GM19351 (cell line): ENCODE results near the gene EYS.
"Not testable (repeated sequence)": the region's sequence is repeated elsewhere in the genome, so short reads cannot be mapped to it uniquely, and the experiment has no call there.

Experiments used
- ATAC-seq: cut with Tn5 transposase; IDR thresholded peaks from one replicate; pipeline ENCODE4 v1.9.1; 2021; ENCODE audit warnings: mild to moderate bottlenecking, moderate library complexity; ENCODE audit not compliant: unreplicated experiment

The EYS gene

GRCh38 chr6:64266351-64266821 lies 1440.6 kb downstream of the EYS start:
- peak; percentile 74 for ATAC-seq

- no peak for ATAC-seq
Measured at GRCh38 chr6:64263778-64264177, 1443.2 kb downstream of the EYS start.

GRCh38 chr6:64259372-64259771 lies 1447.7 kb downstream of the EYS start:
- no peak for ATAC-seq

GRCh38 chr6:64258752-64259151 lies 1448.3 kb downstream of the EYS start:
- ATAC-seq = no peak

GRCh38 chr6:64258302-64258701 lies 1448.7 kb downstream of the EYS start:
- no peak for ATAC-seq

GRCh38 chr6:64257586-64257985 lies 1449.4 kb downstream of the EYS start:
- no peak for ATAC-seq

GRCh38 chr6:64256483-64256882 lies 1450.5 kb downstream of the EYS start:
- ATAC-seq = no peak

GRCh38 chr6:64255000-64255399 lies 1452.0 kb downstream of the EYS start:
- peak; percentile 57 for ATAC-seq

GRCh38 chr6:64254558-64254957 lies 1452.5 kb downstream of the EYS start:
- ATAC-seq = no peak

- no peak for ATAC-seq
Measured at GRCh38 chr6:64252256-64252655, 1454.8 kb downstream of the EYS start.

- ATAC-seq = no peak
Measured at GRCh38 chr6:64250126-64250525, 1456.9 kb downstream of the EYS start.

GRCh38 chr6:64249115-64249514 lies 1457.9 kb downstream of the EYS start:
- no peak for ATAC-seq

GRCh38 chr6:64243618-64244017 lies 1463.4 kb downstream of the EYS start:
- no peak for ATAC-seq

GRCh38 chr6:64238908-64239307 lies 1468.1 kb downstream of the EYS start:
- ATAC-seq = not testable (repeated sequence)

- no peak for ATAC-seq
Measured at GRCh38 chr6:64238071-64238470, 1469.0 kb downstream of the EYS start.

- ATAC-seq = no peak
Measured at GRCh38 chr6:64233746-64234145, 1473.3 kb downstream of the EYS start.

- no peak for ATAC-seq
Measured at GRCh38 chr6:64231928-64232327, 1475.1 kb downstream of the EYS start.

- no peak for ATAC-seq
Measured at GRCh38 chr6:64230530-64230929, 1476.5 kb downstream of the EYS start.

- ATAC-seq = no peak
Measured at GRCh38 chr6:64227863-64228262, 1479.2 kb downstream of the EYS start.

- ATAC-seq = no peak
Measured at GRCh38 chr6:64225503-64225902, 1481.5 kb downstream of the EYS start.

GRCh38 chr6:64224819-64225218 lies 1482.2 kb downstream of the EYS start:
- no peak for ATAC-seq

GRCh38 chr6:64221776-64222175 lies 1485.2 kb downstream of the EYS start:
- ATAC-seq = no peak

- ATAC-seq = no peak
Measured at GRCh38 chr6:64220801-64221200, 1486.2 kb downstream of the EYS start.
